EH (cell line): ENCODE data around the gene PQBP1.

Source experiments
- DNase-seq: peaks from one replicate; pipeline ENCODE4 v3.0.0-alpha.2; 2015; ENCODE audit warnings: low read depth

The PQBP1 gene

DNA sequence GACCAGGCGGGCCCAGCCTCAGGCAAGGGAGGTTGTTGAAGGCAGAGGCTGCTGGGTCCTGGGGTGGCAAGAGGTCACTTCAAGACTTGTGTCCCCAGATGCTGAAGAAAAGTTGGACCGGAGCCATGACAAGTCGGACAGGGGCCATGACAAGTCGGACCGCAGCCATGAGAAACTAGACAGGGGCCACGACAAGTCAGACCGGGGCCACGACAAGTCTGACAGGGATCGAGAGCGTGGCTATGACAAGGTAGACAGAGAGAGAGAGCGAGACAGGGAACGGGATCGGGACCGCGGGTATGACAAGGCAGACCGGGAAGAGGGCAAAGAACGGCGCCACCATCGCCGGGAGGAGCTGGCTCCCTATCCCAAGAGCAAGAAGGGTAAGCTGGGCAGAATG lies 4.4 kb downstream of the PQBP1 start:
- no peak for DNase-seq

DNA sequence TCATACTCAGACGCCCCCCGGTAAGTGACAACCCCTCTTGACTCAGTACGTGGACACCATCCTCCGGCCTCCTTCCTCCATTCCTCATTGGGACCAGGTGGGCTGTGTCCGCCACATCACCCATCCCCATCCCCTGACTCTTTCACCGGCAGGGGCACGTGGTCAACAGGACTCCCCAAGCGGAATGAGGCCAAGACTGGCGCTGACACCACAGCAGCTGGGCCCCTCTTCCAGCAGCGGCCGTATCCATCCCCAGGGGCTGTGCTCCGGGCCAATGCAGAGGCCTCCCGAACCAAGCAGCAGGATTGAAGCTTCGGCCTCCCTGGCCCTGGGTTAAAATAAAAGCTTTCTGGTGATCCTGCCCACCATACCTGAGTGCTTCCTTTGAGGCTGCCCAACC lies 5.0 kb downstream of the PQBP1 start:
- no peak for DNase-seq

DNA sequence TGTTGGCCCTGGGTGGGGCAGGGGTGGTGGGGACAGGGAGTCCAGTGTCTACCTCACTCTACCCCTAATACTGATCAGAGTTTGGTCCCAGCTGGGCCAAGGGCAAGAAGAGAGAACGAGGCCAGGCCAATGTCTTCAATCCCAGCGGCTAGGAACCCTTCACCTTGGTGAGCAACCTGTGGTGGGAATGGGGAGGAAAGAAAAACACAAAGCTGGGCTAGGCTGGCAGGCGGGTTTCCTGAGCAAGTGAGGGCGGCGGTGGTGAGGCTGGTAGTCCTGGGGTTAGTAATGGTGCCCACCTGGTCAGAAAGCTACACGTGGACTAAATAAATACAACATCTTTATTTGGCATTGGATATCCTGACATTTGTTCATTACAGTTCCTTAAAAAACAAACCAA lies 5.6 kb downstream of the PQBP1 start:
- no peak for DNase-seq

DNA sequence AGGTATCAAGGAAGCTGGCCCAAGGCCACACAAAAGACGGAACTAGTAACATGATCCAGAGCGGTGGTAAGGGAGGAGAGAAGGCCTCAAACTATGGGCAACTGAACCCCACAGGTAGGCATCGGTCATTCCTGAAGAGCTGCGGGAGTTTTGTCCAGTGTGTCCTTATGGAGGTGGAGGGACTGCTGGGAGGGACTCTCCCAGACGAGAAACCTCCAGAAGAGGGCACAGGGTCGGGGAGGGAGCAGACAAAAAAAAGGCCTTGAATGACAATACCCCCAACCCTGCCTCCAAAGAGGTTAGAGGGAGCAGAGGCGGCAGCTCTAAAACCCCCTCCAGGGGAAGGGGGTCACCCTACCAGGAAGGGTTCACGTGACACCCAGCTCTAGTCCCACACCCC lies 6.5 kb downstream of the PQBP1 start:
- no peak for DNase-seq

DNA sequence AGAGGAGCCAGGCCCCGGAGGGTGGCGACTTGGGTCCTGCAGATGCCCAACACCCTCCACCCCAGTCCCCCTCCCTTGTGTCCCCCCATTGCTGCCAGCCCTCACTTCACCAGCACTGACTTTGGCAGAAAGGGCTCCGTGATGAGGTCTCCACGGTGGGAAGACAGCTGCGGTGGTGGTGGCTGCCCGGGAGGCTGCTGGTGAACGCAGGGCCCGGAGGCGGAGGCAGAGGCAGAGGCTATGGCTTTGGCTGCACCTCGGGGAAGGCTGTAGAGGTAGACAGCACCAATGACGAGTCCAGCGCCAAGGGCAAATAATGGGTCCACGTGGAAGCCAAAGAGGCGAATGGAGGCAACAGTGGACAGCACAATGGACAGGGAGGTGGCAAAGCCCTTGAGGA lies 6.9 kb downstream of the PQBP1 start:
- DNase-seq, result no peak

DNA sequence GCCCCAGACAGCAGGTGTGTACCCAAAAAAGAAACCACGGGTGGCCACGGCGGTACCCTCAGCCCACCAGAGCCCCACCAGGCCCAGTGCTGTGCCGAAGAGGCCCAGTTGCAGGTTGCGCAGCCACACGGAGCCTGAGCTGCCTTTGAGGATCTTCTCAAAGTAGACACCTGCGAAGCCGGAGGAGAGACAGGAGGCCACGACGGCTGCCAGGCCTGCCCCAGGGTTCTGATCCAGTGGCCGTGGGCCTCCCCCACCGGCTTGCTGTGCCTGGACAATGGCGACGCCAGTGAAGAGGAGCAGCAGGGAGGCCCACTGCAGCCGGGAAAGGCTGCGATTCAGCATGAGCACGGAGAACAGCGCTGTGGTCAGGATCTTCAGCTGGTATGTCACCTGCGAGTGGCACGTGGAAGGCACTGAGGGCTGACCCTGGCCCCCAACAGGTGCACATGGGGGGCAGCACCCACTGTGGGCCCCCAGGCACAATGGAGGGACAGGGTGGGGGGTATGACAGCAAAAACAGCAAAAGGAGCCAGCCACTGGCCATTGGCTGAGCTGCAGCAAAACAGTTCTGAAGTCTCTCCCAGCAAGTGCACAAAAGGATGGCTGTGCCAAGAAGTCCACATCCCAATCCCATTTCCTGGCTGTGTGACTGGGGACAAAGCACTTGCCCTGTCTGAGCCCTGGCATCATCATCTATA lies 7.5 kb downstream of the PQBP1 start:
- DNase-seq, result no peak

DNA sequence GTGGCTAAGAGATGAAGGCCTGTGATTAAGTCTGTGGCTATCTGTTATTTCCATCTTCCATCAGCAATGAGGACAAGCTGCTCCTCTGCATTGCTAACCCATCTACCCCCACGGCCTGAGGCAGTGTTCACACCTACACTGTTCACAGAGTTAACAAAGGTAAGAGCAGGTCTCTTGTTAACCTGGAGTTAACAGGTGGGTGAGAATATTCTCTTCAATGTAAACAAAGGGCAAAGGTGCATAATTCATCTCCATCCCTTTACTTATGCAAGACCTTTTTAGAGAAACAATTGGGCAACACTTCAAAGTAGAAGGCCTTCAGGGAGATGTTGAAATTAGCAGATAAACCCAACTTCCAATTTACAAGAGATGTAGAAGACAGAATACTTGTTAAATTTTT lies 10.9 kb downstream of the PQBP1 start:
- no peak for DNase-seq

DNA sequence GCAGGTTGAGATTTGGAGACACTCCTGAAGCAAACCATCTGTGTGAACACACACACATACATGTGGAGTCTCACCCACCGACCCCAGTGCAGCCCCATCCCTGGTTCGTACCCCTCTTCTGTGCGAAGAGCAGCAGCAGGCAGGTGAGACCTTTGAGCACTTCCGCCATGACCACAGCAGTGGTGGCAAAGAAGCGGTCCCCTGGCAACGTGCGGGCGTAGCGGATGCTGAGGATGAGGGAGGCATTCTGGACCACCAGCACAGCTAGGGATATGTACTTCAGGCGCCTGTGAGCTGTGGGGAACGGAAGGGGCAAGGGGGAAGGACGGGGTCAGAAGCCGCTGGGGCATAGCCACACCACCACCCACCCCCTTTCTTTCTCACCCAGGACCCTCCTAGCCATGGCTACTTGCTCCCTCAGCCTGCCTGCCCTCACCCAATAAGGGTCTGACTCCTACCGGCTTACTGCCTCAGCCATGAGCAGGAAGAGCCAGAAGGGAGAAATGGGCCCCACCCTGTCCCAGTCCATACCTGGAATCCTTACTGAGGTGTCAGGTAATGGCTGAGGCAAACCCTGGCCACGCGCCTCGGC lies 12.1 kb downstream of the PQBP1 start:
- DNase-seq, result no peak

DNA sequence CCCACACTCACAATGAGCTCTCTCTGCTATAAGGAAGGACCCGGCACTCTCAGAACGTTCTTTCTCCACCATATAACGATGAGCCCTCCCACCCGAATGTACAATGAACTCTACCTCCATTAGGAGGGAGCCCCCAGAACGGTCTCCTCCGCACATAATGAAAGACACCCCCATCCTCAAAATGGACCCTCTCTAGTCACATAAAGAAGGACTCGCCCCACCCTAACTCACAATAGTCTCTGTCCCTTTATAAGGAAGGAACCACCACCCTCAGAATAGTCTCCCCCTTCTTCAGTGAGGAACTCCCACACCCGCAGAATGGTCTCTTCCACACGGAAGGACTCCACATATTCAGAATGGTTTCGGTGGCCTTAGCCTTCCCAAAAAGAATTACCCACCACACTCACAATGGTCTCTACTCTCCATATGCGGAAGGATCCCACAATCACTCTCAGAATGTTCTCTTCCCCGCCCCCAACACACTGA lies 13.2 kb downstream of the PQBP1 start:
- DNase-seq, result peak; percentile 44

DNA sequence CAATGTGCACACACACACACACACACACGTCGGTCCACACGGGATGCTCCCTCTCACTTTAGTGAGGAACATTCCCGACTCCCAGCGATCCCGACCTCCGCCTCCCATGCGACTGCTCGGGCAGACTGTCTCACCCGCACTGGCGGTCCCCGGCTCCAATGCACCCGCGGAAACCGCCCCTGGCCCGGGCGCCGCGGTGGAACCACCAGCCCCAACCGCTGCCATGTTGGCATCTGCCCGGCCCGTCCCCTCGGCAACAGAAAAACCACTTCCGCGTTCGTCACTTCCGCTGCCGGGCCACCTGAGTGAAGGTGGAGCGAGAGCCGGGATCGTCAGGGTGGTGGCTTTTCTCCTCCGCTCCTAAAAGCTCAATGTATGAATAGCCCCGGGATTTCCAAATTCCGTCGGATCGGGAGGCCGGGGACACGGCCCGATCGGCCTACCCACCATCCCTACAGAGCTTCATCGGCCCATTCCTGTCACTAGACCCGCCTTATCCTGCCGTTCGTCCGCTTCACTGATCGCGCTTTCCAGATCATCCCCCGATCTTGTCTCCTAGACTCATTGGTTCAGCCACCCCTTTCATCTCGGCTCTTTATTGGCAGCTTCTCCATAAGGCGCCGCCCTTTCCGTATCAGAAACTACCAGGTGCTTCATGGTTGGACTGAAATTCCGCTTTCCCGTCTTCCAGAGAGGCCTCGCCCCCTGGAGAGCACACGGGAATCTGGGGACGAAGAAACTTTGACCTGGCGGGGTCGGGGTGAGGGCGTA lies 13.9 kb downstream of the PQBP1 start, which contains the start of gene SLC35A2:
Gene SLC35A2 (minus strand): TSS at position 235 of the 771 bp plus-strand sequence. CDS start 10 bp downstream, at position 225.
- peak; percentile 77 for DNase-seq

DNA sequence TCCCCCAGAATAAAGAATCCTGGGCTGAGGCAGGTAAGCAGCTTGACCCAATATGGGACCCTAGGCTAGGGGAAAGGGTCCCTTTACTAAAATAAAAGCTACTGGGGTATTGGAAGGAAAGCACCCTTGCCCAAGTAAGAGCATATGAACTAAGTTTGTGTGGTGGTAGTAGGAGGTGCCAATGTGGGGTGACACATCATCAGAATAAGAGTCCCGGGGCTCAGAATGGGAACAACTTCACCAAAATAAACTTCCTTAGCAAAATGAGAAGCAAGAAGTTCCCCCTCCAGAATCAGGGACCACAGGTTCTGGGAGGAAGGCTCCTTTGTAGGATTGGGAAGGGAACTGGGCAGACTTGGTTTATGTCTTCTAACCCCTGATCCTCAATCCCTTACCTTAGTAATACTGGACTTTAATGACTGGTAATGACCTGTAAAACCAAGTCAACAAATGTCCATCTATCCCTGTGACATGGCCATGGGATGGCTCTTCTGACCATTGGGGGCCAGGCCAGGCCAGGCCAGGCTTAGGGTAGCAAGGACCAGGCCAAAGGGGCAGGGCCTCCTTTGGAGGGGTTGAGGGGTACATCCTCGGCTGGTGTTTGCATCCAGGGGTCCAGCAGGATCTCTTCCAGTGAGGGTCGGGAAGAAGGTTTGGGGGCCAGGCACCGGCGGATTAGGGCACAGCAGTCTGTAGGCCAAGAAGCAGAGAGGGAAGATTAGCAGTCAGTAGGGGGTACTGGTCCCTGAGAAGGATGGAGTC lies 16.1 kb downstream of the PQBP1 start:
- no peak for DNase-seq

DNA sequence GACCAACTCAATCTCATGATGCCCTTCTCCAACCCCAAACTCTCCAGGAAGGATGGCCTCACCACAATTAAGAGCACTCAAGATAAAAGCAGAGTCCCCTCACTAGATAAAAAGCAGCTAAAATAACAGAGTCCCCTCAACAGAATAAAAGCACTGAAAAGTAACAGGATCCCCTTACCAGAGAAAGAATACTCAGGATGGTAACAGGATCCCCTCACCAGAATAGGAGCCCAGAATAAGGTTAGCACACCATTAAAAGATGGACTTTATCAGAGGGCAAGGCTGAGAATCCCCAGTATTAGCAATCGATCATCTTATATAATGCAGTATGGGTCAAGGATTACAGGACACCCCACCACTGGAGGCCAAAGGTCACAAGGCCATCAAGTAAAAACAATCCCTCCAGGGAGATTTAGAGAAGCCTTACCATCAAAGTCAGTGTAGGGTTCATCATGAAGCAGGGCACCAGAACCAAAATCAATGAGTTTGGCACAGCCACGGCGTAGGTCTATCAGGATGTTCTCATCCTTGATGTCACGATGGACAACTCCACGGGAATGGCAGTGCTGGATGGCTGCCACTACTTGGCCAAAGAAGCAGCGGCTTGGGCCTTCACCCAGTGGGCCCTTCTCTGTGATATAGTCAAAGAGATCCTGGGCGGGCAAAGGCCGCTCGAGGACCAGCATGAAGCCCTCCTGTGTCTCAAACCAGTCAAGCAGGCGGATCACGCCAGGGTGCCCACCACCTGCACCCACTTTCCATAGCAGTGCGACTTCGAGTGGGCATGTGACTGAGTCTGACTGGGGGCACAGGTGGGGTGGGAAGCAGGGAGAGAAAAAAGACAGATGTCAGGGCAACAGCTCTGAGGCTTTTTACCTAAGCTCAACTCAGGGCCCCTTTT lies 17.1 kb downstream of the PQBP1 start:
- no peak for DNase-seq

DNA sequence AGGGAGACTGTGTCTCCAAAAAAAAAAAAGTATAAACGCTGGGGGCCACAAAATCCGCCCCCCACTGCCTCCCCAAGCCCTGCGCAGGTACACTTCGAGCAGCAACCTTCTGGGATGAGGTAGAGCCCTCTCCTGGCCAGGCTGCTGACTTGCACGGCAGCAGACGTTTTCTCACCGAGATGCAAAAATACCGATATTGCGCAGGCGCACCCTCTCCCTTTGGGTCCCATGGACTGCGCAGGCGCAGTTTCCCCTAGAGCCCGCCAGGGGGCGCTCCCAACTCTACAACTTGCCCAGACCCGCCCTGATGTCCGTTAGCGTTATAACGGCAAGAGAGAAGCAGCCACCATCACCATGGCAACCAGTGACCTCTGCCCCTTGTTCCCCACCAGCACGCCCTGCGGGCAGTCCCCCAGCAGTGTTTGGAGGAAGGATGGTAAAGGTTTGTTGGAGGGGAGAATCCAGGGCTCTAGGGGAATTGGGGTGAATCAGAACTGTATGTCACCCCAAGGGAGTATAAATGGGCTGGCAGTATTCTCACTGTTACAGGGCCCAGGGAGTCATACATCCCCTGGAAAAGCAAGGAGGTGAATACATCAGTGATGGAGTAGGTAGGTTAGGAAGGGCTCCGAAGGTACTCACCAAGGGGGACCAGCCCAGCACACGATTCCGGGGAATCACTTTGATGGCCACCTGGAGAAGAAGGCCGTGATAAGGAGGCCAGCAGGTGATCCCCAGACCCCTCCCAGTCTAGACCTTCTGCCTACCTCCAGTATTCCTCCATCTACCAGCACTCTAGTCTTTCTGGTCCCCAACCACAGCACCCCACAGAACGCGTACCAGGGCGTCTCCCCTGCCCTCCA lies 19.6 kb downstream of the PQBP1 start:
- DNase-seq, result peak; percentile 90

DNA sequence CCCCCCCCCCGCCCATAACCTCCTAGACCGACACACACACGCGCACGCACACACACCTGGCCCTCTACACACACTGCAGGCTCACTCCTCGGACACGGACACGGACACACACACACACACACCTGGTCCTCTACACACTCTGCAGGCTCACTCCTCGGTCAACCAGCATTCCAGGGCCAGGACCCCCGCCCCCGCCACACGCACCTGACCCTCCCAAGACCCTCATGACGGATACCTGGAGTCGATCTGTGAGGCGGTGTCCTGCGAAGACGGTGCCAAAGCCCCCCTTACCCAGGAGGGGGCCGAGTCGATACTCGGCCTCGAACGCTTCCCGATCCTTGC lies 20.5 kb downstream of the PQBP1 start:
- DNase-seq, result no peak

DNA sequence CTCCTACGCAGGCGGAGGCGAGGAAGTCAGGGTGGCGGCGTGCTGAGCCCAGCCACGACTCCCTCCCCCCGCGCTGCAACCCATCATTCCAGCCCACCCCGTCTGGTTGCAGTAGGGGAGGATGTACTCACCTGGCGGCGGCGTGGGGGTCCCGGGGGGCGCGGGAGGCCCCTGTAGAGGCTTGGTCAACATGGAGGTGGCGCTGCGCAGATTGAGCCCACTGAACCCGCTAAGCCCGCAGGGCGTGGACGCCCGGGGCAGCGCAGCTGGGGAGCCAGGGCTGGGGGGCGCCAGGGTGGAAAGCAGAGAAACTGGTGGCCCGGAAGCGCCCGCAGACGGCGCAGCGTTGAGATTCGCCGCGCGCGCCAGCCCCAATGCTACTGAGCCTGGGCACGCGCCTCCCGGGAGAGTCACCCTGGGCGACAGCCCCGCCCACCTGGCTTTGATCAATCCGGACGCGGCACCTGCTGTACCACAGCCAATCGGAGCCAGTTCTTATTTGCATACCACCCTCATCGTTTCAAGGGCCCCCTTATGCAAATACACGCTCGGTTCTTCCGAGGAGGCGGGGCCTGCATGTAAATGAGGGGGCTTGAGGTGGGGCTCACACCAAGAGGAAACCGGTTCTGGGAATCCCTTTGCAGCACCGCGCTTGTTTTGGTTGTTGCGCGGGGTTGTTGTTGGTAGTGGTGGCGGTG lies 21.1 kb downstream of the PQBP1 start, which contains the start of gene PIM2:
Gene PIM2 (minus strand): TSS at position 382 of the 698 bp plus-strand sequence. CDS start 190 bp downstream, at position 192.
- peak; percentile 88 for DNase-seq

DNA sequence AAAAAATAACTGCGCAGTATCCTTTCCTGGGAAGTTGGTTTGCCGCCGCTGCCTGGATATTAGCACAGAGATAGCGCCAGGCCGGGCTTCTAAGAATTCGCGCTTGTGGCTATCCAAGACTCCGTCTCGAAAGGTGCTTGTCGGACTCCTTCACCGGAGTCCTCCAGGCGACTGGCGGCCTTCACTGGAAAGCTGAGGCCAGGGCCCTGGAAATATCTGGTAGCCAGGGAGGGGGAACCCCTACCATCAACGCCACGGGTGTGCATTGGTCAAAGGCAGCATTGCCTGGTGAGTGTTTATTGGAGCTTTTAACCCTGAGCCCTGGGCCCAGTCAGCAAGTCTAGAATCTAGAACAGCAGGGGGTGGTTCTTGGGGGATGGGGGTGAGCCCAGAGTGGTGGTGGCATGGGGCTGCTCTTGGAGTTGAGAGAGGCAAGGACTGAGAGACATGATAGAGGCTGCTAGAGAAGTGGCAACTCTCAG lies 21.7 kb downstream of the PQBP1 start:
- no peak for DNase-seq

DNA sequence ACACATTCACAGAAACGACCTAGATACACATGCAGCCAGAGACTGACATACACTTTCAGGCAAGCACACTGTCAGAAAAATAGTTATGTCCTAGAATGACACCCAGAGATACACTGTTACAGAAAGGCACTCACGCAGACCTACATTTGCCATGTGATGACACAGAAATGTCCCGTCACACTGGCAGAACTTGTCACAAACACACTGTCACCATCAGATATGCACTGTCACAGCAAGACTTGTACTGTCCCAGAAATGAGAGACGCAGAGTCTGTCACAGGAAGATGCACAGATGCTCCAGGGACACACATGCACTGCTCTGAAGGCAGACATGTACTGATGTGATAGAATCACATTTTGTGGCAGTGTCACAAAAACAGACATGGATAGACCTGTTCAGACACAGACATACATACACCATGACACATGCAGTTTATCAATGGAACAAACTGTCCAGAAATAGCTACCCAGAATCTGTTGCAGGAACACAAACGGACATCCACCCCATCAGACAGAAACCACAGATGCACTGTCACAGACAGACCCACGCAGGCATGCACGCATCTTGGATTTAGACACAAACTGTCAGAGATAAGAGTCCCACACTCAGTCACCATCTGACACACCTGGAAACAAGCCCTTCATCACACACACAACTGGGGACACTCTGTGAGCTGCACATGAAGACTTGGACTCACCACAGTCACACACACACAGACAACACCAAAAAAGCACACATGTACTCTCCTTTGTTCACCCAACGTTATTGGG lies 22.4 kb downstream of the PQBP1 start:
- no peak for DNase-seq

DNA sequence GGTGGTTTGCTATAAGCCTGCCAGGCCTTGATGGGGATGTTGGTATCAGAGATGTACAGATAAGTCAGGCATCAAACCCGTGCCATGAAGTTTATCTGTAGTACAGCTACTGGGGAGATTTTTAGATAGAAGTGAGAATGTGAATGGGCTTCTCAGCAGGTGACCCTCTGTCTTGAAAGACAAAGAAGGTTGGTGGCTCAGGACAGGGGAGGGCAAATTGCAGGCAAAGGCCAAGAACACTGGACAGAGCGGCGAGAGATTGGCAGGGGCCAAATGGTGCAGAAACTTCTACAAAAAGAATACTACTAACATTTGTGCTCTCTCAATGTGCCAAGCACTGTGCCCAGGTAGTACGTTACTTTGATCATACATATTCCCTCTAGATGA lies 23.0 kb downstream of the PQBP1 start:
- no peak for DNase-seq

DNA sequence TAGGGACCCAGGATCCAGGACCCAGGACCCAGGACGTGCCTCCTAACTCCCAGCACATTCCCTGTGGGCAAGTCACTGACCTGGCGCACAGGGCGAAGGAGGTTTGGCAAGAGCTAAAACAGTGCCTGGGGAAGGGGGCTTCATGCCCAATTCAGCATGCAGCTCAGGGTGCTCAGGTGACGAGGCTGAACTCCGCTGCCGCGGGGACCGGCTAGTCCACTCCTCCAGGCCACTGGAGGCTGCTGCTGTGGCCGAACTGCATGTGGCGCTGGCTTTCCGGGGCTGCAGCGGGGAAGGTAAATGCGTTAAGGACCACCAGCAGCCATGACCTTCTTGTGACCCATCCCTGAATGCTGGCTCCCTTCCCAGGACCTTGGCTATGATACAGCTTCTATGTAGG lies 26.0 kb downstream of the PQBP1 start:
- DNase-seq, result no peak
